Midbrain (tissue), 1 donor: ENCODE results near the gene RBMS1.
"Not testable (repeated sequence)": the region's sequence is repeated elsewhere in the genome, so short reads cannot be mapped to it uniquely, and the experiment has no call there.

Experiments used
- DNase-seq: peaks from one replicate; lab custom pipeline; 2025; lab: John Stamatoyannopoulos, UW

RBMS1 gene

GRCh38 chr2:160433466-160434140, 60.0 kb downstream of the RBMS1 start:
- no peak for DNase-seq

GRCh38 chr2:160432633-160433032, 61.0 kb downstream of the RBMS1 start:
- DNase-seq = no peak

GRCh38 chr2:160431441-160431840, 62.2 kb downstream of the RBMS1 start:
- DNase-seq = no peak

- no peak for DNase-seq
Measured at GRCh38 chr2:160430001-160430344, 63.6 kb downstream of the RBMS1 start.

GRCh38 chr2:160429248-160430000, 64.2 kb downstream of the RBMS1 start:
- DNase-seq = peak; percentile 72

DNA sequence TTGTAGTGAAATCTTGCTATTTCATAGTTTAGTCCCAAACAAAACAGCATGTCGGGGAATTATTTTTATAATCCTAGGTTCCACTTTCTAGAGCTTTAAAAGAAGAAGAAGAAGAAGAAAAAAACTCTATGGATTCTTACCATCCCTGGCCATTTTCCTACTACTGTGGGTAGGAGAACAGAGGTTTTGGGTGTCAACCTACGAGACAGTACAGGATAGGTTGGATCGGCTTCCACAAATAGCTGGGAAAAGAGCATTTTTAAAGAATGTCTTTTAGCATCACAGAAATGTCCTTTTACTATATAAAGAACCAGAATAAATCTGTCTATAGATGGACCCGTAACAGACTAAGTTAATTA, 65.2 kb downstream of the RBMS1 start:
- DNase-seq = no peak

- no peak for DNase-seq
Measured at GRCh38 chr2:160427629-160428404, 65.8 kb downstream of the RBMS1 start.

DNA sequence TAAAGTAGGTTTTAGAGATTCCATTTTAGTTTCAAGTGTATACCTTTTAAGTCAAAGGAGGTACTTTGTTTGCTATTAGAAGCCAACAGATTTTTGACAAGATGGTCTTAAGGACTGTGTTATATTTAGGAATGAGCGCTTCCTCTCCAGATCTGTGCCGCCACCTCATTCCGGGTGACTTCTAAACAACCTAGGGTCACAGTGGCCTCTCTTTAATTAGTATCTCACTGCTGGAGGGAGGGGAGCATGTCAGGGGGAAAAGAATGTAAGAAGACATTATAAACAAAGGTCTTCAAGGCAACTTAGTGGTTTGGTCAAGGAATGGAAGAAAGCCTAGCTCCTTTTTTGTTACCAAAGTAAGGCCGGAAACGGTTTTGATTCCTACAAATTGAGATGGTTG, 67.0 kb downstream of the RBMS1 start:
- no peak for DNase-seq

DNA sequence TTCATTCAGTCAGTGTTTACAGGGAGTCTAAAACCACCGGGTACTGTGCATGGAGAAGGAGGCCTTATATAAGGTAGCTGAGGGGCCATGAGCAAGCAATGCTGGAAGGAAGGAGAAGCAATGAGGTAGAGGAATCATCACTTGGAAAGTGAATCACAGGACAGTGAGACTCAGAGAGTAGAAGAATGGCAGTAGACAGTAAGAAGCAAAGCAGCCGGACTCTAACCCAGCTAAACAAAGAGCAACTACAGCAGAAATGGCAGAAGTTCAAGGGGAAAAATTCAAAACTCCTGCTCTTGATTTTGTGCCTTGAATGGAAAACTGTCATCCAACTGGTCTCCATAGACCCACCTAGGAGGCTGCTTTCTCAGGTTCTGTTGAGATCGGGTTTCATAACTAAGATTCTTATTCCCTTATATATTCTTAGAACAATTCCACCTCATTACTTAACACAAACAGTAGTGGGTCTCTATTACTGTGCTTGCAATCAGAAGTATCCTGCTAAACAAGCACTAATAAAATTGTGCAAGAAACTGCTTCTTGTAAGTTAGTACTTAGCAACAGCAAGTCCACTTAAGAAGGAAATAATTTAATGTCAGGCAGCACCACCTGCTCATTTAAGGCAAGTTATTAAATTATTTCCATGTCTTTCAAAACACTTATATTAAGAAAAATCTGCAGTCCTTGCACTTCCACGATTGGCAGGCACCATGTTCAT, 68.0 kb downstream of the RBMS1 start:
- no peak for DNase-seq

DNA sequence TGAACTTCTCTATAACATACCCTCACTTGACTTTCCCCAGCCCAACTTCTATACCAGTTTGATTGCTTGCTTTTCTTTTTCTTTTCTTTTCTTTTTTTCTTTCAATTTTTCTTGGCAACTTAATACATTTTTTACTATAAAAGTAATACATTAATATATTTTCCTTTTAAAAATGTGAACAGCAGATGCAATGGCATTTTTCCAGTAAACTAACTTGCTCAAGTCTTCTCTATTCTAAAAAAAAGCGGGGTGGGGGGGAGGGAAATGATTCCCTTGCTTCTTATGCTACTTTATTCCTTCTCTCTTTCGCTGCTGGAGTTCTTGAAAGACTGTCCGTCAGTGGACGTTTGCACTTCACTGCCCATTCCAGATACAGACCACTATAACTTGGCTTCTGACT, 70.5 kb downstream of the RBMS1 start:
- no peak for DNase-seq

DNA sequence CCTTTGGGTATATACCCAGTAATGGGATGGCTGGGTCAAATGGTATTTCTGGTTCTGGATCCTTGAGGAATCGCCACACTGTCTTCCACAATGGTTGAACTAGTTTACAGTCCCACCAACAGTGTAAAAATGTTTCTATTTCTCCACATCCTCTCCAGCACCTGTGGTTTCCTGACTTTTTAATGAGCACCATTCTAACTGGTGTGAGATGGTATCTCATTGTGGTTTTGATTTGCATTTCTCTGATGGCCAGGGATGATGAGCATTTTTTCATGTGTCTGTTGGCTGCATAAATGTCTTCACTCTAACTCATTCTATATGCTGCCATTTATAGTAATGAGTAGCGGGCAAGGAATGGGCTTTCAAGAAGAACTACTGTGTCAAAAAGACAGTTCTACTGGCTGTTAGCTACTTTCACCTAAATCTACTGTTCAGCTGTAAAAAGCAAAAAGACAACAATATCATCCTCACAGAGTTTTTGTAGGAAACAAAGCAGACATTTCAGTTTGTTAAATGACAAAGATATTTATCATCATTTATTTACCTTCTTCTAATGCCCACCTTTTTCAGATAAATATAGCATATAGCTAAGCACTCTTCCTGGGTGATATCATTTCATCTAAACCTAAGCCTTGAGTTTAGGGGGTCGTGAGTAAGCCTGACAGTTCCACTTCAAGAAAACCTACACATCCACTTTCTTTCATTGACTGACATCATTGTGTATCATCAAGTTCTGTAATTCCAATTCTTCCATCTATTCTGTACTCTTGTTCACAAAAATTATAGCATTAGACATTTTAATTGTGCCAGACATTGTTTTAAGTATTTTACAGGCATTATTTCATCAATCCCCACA, 71.7 kb downstream of the RBMS1 start:
- not testable (repeated sequence) for DNase-seq

- no peak for DNase-seq
Measured at GRCh38 chr2:160420711-160421110, 72.9 kb downstream of the RBMS1 start.

DNA sequence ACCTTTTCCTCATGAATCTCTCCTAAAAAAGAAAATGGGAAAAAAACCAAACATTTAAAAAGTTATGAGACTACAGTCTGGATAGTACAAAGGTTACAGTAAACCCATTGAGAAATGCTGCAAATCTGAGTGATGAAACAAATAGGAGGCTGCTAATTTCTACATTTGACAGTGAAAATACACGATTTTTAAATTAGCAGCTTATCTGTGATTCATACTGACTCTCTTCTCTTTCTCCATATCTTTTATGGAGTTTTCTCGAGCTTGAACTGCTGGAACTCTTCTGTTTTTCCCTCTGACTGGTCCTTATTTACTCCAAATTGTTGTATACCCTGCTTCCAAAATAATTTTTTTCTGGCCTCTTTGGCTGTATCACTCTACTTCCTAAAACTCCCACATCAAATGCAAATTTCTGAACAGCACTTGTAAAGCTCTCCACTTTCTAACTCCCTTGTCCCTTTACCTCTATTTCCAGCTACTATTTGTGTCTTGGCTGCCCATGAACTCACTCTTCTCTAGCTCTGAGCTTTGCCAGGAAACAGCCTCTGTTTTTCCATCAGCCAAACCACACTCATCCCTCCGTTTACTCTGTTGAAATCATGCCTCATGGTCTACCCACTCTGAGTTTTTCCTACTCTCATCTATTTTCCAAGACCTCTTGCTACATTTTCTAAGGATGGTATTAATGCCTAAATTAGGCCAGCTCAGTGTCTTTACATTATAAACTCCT, 73.7 kb downstream of the RBMS1 start:
- no peak for DNase-seq

DNA sequence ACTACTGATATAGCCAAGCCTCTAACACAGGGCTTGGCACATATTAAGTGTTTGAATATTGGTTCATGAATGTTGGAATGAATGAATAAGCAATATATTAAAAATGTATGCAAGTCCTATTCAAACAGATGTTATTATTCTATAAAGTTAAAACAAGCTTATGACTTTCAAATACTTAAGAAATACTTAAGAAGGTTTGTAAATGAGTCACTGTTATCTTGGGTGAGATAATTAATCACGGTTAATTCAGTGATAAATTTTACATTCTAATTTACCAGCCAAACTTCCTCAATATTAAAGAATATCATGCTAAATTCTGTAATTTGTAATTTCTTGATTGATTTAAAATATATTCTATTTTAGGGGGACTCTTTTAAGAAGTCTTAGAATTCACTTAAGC, 74.8 kb downstream of the RBMS1 start:
- no peak for DNase-seq

GRCh38 chr2:160418398-160418765, 75.2 kb downstream of the RBMS1 start:
- DNase-seq = no peak

DNA sequence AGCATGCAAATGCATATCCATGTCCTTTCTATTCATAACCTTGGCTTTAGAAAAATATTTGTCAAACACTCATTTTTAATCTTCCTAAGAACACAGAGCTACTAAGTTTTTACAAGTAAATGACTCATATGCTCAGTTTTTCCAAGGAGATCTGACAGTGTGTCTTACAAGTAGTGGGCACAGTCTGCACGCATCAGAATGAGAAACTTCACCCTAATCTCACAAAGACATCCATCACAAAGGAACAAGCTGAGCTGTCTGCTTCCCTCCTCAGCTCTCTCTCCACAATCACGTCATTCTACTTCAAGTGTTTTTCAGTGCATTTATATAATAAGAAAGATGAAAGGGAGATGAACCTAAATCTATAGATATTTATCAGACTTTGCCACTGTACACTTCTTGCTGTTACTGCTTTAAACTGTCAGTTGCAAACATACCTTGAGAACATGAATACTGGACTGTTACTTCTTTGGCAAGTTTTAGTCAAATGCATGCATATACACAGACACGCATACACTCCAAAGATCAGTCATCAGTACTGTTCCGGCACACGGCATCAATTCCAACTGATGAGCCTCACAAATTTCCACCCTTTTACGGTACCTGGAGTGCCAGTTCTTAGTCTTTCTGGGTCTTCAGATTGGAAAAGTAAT, 75.7 kb downstream of the RBMS1 start:
- no peak for DNase-seq

GRCh38 chr2:160415991-160416390, 77.6 kb downstream of the RBMS1 start:
- no peak for DNase-seq

GRCh38 chr2:160411955-160412354, 81.7 kb downstream of the RBMS1 start:
- DNase-seq = no peak

GRCh38 chr2:160411167-160411566, 82.4 kb downstream of the RBMS1 start:
- DNase-seq = no peak

DNA sequence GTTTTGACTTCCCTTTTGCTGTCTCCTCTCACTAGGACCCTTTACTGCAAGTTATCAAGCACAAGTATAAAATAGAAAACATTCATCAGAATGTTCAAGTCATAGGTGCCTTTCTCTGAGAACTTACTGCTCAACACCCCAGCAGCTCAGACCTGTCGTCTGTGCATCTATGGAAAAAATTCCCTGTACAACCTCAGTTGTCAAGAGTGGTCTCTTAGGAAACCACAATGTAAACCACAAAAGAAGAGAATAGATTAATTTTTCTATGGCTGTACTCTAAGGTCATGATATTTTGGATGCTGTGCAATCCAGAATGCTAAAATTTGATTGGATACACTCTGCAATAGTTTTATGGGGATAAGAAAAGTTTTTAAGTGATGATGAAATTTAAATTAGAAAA, 84.1 kb downstream of the RBMS1 start:
- DNase-seq = no peak

GRCh38 chr2:160408959-160409291, 84.7 kb downstream of the RBMS1 start:
- no peak for DNase-seq
